A673 (cell line): ENCODE data around the gene KMT2C. TPM values are rescaled to one million over a fixed set of nuclear protein-coding genes. Genes with fewer than 3 reads are reported as not detected.
A peak's percentile ranks its signal among the peaks of the same experiment; 100 is the strongest.

ENCODE experiments used
- BruUV-seq: library from RNA; stranded (reverse); fragments of 400-500 nt; replicated peaks from 2 replicates; lab custom pipeline; 2021; lab: Mats Ljungman, UMichigan
- CTCF ChIA-PET: fragments of 300-600 bp; sonication (Branson Sonifier 250); formaldehyde crosslinking; loops from one replicate; lab custom pipeline; 2022; ENCODE audit warnings: antibody characterized with exemption; lab: Charles Lee
- POLR2A ChIA-PET: fragments of 300-600 bp; sonication (Branson Sonifier 250); formaldehyde crosslinking; loops from one replicate; lab custom pipeline; 2022; ENCODE audit warnings: antibody characterized with exemption; ENCODE audit not compliant: low non-redundant PET; lab: Charles Lee
- DNase-seq: peaks from one replicate; pipeline ENCODE4 v3.0.0-alpha.2; 2015; ENCODE audit warnings: low spot score
- H3K27ac ChIP-seq: fragments of 200-600 bp; sonication (generic); 2 replicates; pipeline ENCODE4 v1.5.1; 2016; ENCODE audit warnings: mixed run types, low read depth, mild to moderate bottlenecking, mixed read lengths, antibody characterized with exemption, low read length; ENCODE audit not compliant: poor library complexity, severe bottlenecking
- H3K27me3 ChIP-seq: fragments of 200-600 bp; sonication (generic); replicated peaks from 2 replicates; pipeline ENCODE4 v1.6.1; 2017; ENCODE audit warnings: mixed run types, low read depth, mild to moderate bottlenecking, mixed read lengths, antibody characterized with exemption, low read length; ENCODE audit not compliant: insufficient read depth, poor library complexity
- H3K36me3 ChIP-seq: fragments of 200-600 bp; sonication (generic); 2 replicates; pipeline ENCODE4 v1.6.1; 2016; ENCODE audit warnings: mixed run types, mild to moderate bottlenecking, mixed read lengths, antibody characterized with exemption, low read length; ENCODE audit not compliant: insufficient read depth, poor library complexity, severe bottlenecking
- H3K4me1 ChIP-seq: fragments of 200-600 bp; sonication (generic); 2 replicates; pipeline ENCODE4 v1.6.1; 2017; ENCODE audit warnings: mixed run types, mild to moderate bottlenecking, mixed read lengths, antibody characterized with exemption, low read length; ENCODE audit not compliant: insufficient read depth, poor library complexity, severe bottlenecking
- H3K4me3 ChIP-seq: fragments of 200-600 bp; sonication (generic); 2 replicates; pipeline ENCODE4 v1.5.1; 2016; ENCODE audit warnings: low read depth, mixed run types, mild to moderate bottlenecking, mixed read lengths, low read length; ENCODE audit not compliant: poor library complexity, severe bottlenecking
- H3K9me3 ChIP-seq: fragments of 200-600 bp; sonication (generic); 2 replicates; pipeline ENCODE4 v1.6.1; 2016; ENCODE audit warnings: mixed run types, low read depth, mild to moderate bottlenecking, mixed read lengths, antibody characterized with exemption, low read length; ENCODE audit not compliant: poor library complexity, severe bottlenecking
- CTCF ChIP-seq: fragments of 300-800, 200-600 bp; sonication (generic); conservative IDR thresholded peaks from 2 replicates; pipeline ENCODE4 v1.5.1; 2017; ENCODE audit warnings: low read depth, mild to moderate bottlenecking, antibody characterized with exemption, low read length, moderate library complexity, mixed read lengths
- EZH2 ChIP-seq: fragments of 200-600 bp; sonication (generic); IDR thresholded peaks from 2 replicates; pipeline ENCODE4 v1.6.1; 2017; ENCODE audit warnings: borderline replicate concordance, low read depth, mild to moderate bottlenecking, mixed read lengths, antibody characterized with exemption, low read length; ENCODE audit not compliant: poor library complexity, severe bottlenecking
- intact Hi-C: fragments of 100-400 bp; cut with micrococcal nuclease; formaldehyde crosslinking; loops from one replicate; pipeline ENCODE4 v1.10.0; 2022; ENCODE audit not compliant: unreplicated experiment
- total RNA-seq: library from RNA; stranded (reverse); gene quantifications from 2 replicates; pipeline ENCODE4 v1.2.3, GENCODE V29; 2021

Gene KMT2C
- total RNA-seq, 1 experiment from 2014 or later, result 52.9 TPM

DNA sequence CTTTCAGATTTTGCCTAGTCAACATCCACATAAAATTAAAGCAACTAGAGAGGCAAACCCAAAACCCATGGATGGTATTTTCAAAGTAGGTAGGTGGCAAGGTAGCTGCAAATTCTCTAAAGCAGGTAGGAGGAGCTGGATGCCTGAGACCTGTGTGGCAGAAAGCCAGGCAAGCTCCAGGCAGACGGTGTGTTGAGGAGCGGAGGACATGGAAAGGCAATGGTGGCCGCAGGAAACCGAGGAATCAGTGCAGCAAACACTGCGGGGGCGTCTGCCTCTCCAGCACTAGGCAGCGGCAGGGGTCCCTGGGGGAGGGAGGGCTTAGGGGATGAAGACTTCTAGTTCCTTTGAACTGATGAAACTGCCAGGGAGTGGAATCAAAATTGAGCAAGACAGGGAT, 309.1 kb downstream of the KMT2C start:
- H3K4me3 ChIP-seq, result no peak overlapping the region
- no peaks in the 10 kb centered on the region for H3K4me1 ChIP-seq
- H3K9me3 ChIP-seq, result peaks cover 8% of the 10 kb centered on the region
- intact Hi-C loops, result no loop called here
- H3K36me3 ChIP-seq, result peaks cover 43% of the 10 kb centered on the region
- no peaks in the 10 kb centered on the region for H3K27me3 ChIP-seq
- ChIA-PET CTCF (no interaction called here), POLR2A (no interaction called here)
- TF ChIP-seq CTCF, result no peak
- no peak for TF ChIP-seq EZH2
- no TSS peak for BruUV-seq
- no peak overlapping the region for H3K27ac ChIP-seq
- peak; percentile 48 for DNase-seq

GRCh38 chr7:152122540-152122939, 313.3 kb downstream of the KMT2C start:
- no peak overlapping the region for H3K4me3 ChIP-seq
- POLR2A ChIA-PET, result no interaction called here
- peaks cover 8% of the 10 kb centered on the region for H3K9me3 ChIP-seq
- no TSS peak for BruUV-seq
- no peak for DNase-seq
- no peak overlapping the region for H3K27ac ChIP-seq
- H3K36me3 ChIP-seq, result peaks cover 69% of the 10 kb centered on the region
- no peaks in the 10 kb centered on the region for H3K27me3 ChIP-seq
- CTCF ChIA-PET, result no interaction called here
- intact Hi-C loops, result no loop called here
- H3K4me1 ChIP-seq, result no peaks in the 10 kb centered on the region
- TF ChIP-seq CTCF (no peak), EZH2 (no peak)

DNA sequence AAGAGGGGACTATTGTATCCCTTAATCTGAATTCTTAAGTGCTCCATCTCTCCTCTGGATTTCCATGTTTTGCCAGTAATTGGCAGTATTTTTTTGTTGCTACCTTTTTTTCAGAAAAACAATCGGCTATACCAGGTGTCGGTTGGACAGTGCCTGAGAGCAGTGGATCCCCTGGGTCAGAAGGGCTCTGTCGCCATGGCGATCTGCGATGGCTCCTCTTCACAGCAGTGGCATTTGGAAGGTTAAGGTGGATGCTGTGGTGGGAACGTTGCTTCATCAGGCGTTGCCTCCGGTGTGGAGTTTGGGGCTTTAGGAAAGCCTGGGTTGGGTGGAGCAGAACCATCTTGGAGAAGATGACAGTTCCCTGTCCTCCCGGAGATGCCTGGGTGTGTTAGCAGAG, 314.4 kb downstream of the KMT2C start:
- Histone ChIP-seq H3K27ac (no peak overlapping the region), H3K9me3 (peaks cover 8% of the 10 kb centered on the region), H3K4me1 (no peaks in the 10 kb centered on the region), H3K36me3 (peaks cover 80% of the 10 kb centered on the region), H3K4me3 (no peak overlapping the region), H3K27me3 (no peaks in the 10 kb centered on the region)
- BruUV-seq, result no TSS peak
- POLR2A ChIA-PET, result no interaction called here
- TF ChIP-seq CTCF (no peak), EZH2 (no peak)
- intact Hi-C loops, result no loop called here
- CTCF ChIA-PET, result no interaction called here
- DNase-seq, result no peak
